ENCODE measurements around the gene SNX21.

SNX21 gene, protein sequence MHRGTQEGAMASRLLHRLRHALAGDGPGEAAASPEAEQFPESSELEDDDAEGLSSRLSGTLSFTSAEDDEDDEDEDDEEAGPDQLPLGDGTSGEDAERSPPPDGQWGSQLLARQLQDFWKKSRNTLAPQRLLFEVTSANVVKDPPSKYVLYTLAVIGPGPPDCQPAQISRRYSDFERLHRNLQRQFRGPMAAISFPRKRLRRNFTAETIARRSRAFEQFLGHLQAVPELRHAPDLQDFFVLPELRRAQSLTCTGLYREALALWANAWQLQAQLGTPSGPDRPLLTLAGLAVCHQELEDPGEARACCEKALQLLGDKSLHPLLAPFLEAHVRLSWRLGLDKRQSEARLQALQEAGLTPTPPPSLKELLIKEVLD
- long read RNA-seq: 0 reads

DNA sequence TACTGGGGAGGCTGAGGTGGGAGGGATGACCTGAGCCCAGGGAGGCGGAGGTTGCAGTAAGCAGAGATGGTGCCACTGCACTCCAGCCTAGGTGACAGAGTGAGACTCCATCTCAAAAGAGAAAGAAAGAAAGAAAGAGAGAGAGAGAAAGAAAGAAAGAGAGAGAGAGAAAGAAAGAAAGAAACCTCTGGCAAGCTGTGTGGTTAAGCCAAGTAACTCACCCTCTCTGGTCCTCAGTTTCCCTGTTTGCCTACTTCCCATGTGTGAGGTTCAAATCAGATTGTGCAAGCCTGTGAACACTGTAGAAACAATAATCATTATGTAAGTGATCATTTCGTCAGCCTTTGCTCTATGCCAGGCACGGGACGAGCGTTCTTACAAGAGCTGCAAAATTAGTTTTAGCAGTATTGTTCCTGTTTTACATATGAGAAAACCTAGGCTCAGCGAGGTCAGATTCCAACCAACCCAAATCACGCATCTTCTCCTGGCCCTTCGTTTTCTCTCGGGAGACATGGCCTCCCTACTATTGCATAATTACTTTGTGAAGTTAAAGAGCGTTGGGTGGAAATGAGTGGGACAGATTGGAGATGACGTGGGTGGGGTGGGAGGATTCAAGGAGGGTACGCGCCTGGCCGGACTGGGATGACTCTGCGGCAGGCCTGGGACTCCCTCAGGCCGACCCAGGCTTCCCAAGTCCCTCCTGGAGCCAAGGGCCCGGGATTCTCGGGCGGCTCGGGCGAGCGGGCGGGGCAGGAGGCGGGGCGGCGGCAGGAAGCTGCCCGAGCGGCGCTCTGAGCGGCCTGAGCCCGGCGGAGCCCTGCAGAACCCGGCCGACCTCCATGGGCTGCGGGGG is at the start of gene SNX21:
Gene SNX21 (plus strand): TSS at position 770 of the 853 bp plus-strand sequence. CDS start 121 bp downstream, outside the sequence.
- TF ChIP-seq, protein P1, sequence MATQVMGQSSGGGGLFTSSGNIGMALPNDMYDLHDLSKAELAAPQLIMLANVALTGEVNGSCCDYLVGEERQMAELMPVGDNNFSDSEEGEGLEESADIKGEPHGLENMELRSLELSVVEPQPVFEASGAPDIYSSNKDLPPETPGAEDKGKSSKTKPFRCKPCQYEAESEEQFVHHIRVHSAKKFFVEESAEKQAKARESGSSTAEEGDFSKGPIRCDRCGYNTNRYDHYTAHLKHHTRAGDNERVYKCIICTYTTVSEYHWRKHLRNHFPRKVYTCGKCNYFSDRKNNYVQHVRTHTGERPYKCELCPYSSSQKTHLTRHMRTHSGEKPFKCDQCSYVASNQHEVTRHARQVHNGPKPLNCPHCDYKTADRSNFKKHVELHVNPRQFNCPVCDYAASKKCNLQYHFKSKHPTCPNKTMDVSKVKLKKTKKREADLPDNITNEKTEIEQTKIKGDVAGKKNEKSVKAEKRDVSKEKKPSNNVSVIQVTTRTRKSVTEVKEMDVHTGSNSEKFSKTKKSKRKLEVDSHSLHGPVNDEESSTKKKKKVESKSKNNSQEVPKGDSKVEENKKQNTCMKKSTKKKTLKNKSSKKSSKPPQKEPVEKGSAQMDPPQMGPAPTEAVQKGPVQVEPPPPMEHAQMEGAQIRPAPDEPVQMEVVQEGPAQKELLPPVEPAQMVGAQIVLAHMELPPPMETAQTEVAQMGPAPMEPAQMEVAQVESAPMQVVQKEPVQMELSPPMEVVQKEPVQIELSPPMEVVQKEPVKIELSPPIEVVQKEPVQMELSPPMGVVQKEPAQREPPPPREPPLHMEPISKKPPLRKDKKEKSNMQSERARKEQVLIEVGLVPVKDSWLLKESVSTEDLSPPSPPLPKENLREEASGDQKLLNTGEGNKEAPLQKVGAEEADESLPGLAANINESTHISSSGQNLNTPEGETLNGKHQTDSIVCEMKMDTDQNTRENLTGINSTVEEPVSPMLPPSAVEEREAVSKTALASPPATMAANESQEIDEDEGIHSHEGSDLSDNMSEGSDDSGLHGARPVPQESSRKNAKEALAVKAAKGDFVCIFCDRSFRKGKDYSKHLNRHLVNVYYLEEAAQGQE (IDR thresholded peaks at IDR 0.05; ENCODE audit: insufficient replicate concordance, low read depth): no peak
- TF ChIP-seq GABPA (IDR thresholded peaks at IDR 0.05; ENCODE audit: low read depth) (no peak), SPI1 (IDR thresholded peaks at IDR 0.05; ENCODE audit: borderline replicate concordance, low read depth) (no peak), POLR2AphosphoS5 (IDR thresholded peaks at IDR 0.05; ENCODE audit: low read depth) (no peak)
- TF ChIP-seq, protein P2, sequence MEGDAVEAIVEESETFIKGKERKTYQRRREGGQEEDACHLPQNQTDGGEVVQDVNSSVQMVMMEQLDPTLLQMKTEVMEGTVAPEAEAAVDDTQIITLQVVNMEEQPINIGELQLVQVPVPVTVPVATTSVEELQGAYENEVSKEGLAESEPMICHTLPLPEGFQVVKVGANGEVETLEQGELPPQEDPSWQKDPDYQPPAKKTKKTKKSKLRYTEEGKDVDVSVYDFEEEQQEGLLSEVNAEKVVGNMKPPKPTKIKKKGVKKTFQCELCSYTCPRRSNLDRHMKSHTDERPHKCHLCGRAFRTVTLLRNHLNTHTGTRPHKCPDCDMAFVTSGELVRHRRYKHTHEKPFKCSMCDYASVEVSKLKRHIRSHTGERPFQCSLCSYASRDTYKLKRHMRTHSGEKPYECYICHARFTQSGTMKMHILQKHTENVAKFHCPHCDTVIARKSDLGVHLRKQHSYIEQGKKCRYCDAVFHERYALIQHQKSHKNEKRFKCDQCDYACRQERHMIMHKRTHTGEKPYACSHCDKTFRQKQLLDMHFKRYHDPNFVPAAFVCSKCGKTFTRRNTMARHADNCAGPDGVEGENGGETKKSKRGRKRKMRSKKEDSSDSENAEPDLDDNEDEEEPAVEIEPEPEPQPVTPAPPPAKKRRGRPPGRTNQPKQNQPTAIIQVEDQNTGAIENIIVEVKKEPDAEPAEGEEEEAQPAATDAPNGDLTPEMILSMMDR (IDR thresholded peaks at IDR 0.05; ENCODE audit: insufficient read depth, low read length): no peak
- peak within 1 kb of the TSS; percentile 51 for H3K27ac ChIP-seq (replicated peaks)
- H3K4me3 ChIP-seq (replicated peaks; ENCODE audit: insufficient read depth, low read length): peak within 1 kb of the TSS; percentile 57
- peak; percentile 79 to 89 for DNase-seq (ENCODE audit: low read depth in 1 of 2, low spot score in 1 of 2)
- no peaks in the 10 kb centered on the region for H3K27me3 ChIP-seq (ENCODE audit: insufficient read depth, poor library complexity, severe bottlenecking)

DNA sequence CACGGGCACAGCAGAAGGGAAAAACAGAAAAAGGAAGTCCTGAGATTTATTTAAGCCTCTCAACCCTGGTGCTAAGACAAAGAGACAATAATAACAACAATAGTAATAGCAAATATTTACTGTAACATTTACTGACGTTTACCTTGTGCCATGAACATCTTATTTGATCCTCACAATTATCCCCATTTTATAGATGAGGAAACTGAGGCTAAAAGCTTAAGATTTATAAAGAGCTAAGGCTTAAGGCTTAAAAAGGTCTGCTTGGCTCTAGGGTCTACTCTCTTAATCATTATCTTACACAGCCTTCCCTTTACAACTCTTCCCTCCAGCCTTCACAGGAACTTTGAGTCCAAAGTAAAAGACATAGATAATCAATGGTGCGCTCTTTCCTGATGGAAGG is 45.2 kb upstream of the SNX21 start:
- no peak overlapping the region for H3K27ac ChIP-seq (replicated peaks)
- H3K27me3 ChIP-seq (ENCODE audit: insufficient read depth, poor library complexity, severe bottlenecking): no peaks in the 10 kb centered on the region
- TF ChIP-seq SPI1 (IDR thresholded peaks at IDR 0.05; ENCODE audit: borderline replicate concordance, low read depth) (peak; percentile 6; the same call in 1 of the 2 replicates), POLR2AphosphoS5 (IDR thresholded peaks at IDR 0.05; ENCODE audit: low read depth) (no peak)
- H3K4me3 ChIP-seq (replicated peaks; ENCODE audit: insufficient read depth, low read length): no peak overlapping the region
- no peak for DNase-seq (ENCODE audit: low read depth in 1 of 2, low spot score in 1 of 2)

DNA sequence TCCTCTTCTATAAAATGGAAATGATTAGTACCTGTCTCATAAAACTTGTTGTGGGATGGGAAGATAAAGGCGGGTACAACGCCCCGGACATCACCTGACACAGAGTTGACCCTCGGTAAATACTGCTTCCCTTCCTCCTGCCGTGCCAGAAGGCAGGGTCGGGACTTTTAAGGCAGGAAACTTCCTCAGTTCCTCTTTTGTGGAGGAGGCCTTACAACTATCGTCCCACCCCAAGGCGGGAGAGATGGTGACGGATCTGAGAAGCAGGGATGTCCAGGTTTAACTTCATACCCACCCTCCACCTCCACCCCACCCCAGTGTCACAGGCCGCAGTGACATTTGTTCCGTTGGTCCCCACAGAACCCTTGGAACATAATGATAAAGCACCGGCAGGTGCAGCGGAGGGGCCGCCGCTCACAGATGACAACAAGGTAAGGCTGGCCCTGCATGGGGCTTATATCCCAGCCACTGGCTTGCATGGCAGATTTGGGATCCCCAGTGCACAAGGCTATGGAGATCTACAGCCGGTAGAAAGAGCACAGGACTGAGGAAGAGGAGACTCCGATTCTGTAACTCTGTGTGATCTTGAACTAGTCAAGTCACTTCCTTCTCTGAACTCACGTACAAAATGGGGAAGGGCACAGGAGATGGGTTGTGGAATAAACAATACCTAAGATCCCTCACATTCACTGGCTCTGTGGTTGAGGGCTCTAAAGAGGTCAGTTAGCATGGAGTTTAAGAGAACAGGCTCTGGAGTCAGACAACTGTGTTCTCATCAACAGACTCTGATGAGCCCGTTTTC is 41.1 kb upstream of the SNX21 start:
- peak; percentile 51 to 70 for DNase-seq (ENCODE audit: low read depth in 1 of 2, low spot score in 1 of 2)
- TF ChIP-seq, protein P1 (IDR thresholded peaks at IDR 0.05; ENCODE audit: insufficient replicate concordance, low read depth): no peak
- 0 out of 2 replicates have a peak, but pooled peaks have one; percentile 41 for TF ChIP-seq GABPA (IDR thresholded peaks at IDR 0.05; ENCODE audit: low read depth)
- peak; percentile 33 for TF ChIP-seq POLR2AphosphoS5 (IDR thresholded peaks at IDR 0.05; ENCODE audit: low read depth)
- TF ChIP-seq, protein P2 (IDR thresholded peaks at IDR 0.05; ENCODE audit: insufficient read depth, low read length): no peak
- peak; percentile 96 for TF ChIP-seq SPI1 (IDR thresholded peaks at IDR 0.05; ENCODE audit: borderline replicate concordance, low read depth)
- no peaks in the 10 kb centered on the region for H3K27me3 ChIP-seq (ENCODE audit: insufficient read depth, poor library complexity, severe bottlenecking)
- H3K4me3 ChIP-seq (replicated peaks; ENCODE audit: insufficient read depth, low read length): peak overlapping the region; percentile 95
- peak overlapping the region; percentile 92 for H3K27ac ChIP-seq (replicated peaks)

Measured in HL-60 (cell line).